Neural cell (in vitro differentiated cells): ENCODE data around the gene CHCHD3. TPM values are rescaled to one million over a fixed set of nuclear protein-coding genes. Genes with fewer than 3 reads are reported as not detected.

Source experiments
- H2AFZ ChIP-seq: fragments of 200-600, 300-800 bp; sonication (generic), shearing (Covaris generic); 2 replicates; pipeline ENCODE4 v1.6.0; 2014; ENCODE audit warnings: low read depth, mild to moderate bottlenecking, antibody characterized with exemption, low read length, moderate library complexity
- H3F3A ChIP-seq: fragments of 200-600 bp; shearing (Covaris generic); 2 replicates; pipeline ENCODE4 v1.6.1; 2016; ENCODE audit warnings: mild to moderate bottlenecking, moderate library complexity, mixed read lengths, antibody characterized with exemption, low read length; ENCODE audit not compliant: insufficient read depth, poor library complexity, severe bottlenecking
- H3K27ac ChIP-seq: fragments of 200-600, 300-800 bp; sonication (generic), shearing (Covaris generic); 2 replicates; pipeline ENCODE4 v1.5.1; 2014; ENCODE audit warnings: mild to moderate bottlenecking, low read length, moderate library complexity
- H3K27me3 ChIP-seq: fragments of 300-800, 200-600 bp; sonication (generic), shearing (Covaris generic); 2 replicates; pipeline ENCODE4 v1.6.0; 2014; ENCODE audit warnings: mild to moderate bottlenecking, low read depth, low read length, moderate library complexity; ENCODE audit not compliant: insufficient read depth
- H3K36me3 ChIP-seq: fragments of 300-800, 200-600 bp; sonication (generic), shearing (Covaris generic); 2 replicates; pipeline ENCODE4 v1.5.1; 2014; ENCODE audit warnings: mild to moderate bottlenecking, antibody characterized with exemption, low read length, moderate library complexity; ENCODE audit not compliant: insufficient read depth
- H3K4me2 ChIP-seq: fragments of 300-800, 200-600 bp; sonication (generic), shearing (Covaris generic); 2 replicates; pipeline ENCODE4 v1.6.0; 2014; ENCODE audit warnings: mild to moderate bottlenecking, low read length
- H3K4me3 ChIP-seq: fragments of 300-800, 200-600 bp; sonication (generic), shearing (Covaris generic); 2 replicates; pipeline ENCODE4 v1.5.1; 2014; ENCODE audit warnings: mild to moderate bottlenecking, low read length, moderate library complexity
- H3K79me2 ChIP-seq: fragments of 200-600 bp; shearing (Covaris generic); replicated peaks from 2 replicates; pipeline ENCODE4 v1.6.0; 2014; ENCODE audit warnings: mild to moderate bottlenecking, low read length, moderate library complexity; ENCODE audit not compliant: insufficient read depth
- H3K9ac ChIP-seq: fragments of 300-800, 200-600 bp; sonication (generic), shearing (Covaris generic); 2 replicates; pipeline ENCODE4 v1.6.1; 2016; ENCODE audit warnings: mild to moderate bottlenecking, low read length, mixed read lengths
- H3K9me2 ChIP-seq: fragments of 200-600 bp; shearing (Covaris generic); 2 replicates; pipeline ENCODE4 v1.6.1; 2016; ENCODE audit warnings: mild to moderate bottlenecking, low read length, mixed read lengths; ENCODE audit not compliant: insufficient read depth
- H3K9me3 ChIP-seq: fragments of 200-600, 300-800 bp; sonication (generic), shearing (Covaris generic); 2 replicates; pipeline ENCODE4 v1.6.1; 2016; ENCODE audit warnings: mild to moderate bottlenecking, mixed run types, low read length, moderate library complexity, mixed read lengths
- H4K20me1 ChIP-seq: fragments of 200-600 bp; shearing (Covaris generic); 2 replicates; pipeline ENCODE4 v1.6.1; 2016; ENCODE audit warnings: mild to moderate bottlenecking, mixed run types; ENCODE audit not compliant: insufficient read depth
- EP300 ChIP-seq: fragments of 450-650 bp; conservative IDR thresholded peaks from 2 replicates; pipeline ENCODE4 v1.6.1; 2014; ENCODE audit warnings: antibody characterized with exemption, mild to moderate bottlenecking, moderate library complexity; ENCODE audit not compliant: poor library complexity, severe bottlenecking
- EZH2 ChIP-seq: fragments of 200-600, 300-800 bp; shearing (Covaris generic), sonication (generic); IDR thresholded peaks from 2 replicates; pipeline ENCODE4 v1.6.1; 2014; ENCODE audit warnings: antibody characterized with exemption, low read length, borderline replicate concordance, mild to moderate bottlenecking; ENCODE audit not compliant: insufficient read depth, poor library complexity, severe bottlenecking
- MXI1 ChIP-seq: fragments of 450-650 bp; conservative IDR thresholded peaks from 2 replicates; pipeline ENCODE4 v1.6.1; 2014; ENCODE audit warnings: antibody characterized with exemption, mild to moderate bottlenecking; ENCODE audit not compliant: poor library complexity, severe bottlenecking
- POLR2AphosphoS5 ChIP-seq: IDR thresholded peaks from 2 replicates; pipeline ENCODE4 v1.6.1; 2012
- RAD21 ChIP-seq: fragments of 450-650 bp; conservative IDR thresholded peaks from 2 replicates; pipeline ENCODE4 v1.6.1; 2014; ENCODE audit warnings: antibody characterized with exemption, mild to moderate bottlenecking, moderate library complexity
- REST ChIP-seq: IDR thresholded peaks from 2 replicates; pipeline ENCODE4 v1.6.1; 2012; ENCODE audit warnings: borderline replicate concordance
- SMC3 ChIP-seq: fragments of 450-650 bp; conservative IDR thresholded peaks from 2 replicates; pipeline ENCODE4 v1.6.1; 2014; ENCODE audit warnings: antibody characterized with exemption, mild to moderate bottlenecking, moderate library complexity; ENCODE audit not compliant: poor library complexity
- TAF1 ChIP-seq: IDR thresholded peaks from 2 replicates; pipeline ENCODE4 v1.6.1; 2012; ENCODE audit warnings: low read depth
- polyA plus RNA-seq: library from polyadenylated mRNA; depleted of rRNA; stranded (reverse); fragments of >200 nt; gene quantifications from 2 replicates; pipeline ENCODE4 v1.2.3, GENCODE V29; 2014
- TF ChIP-seq, protein P1 (sequence below): fragments of 450-650 bp; IDR thresholded peaks from 2 replicates; pipeline ENCODE4 v1.5.1; 2014; ENCODE audit warnings: antibody characterized with exemption, mild to moderate bottlenecking, moderate library complexity; ENCODE audit not compliant: poor library complexity, severe bottlenecking

The CHCHD3 gene
- polyA plus RNA-seq, 1 donor from 2014 or later, result 89.9 TPM

- Histone ChIP-seq H3K27me3 (no peaks in the 10 kb centered on the region), H4K20me1 (no peaks in the 10 kb centered on the region), H3K9me2 (no peaks in the 10 kb centered on the region), H3K4me3 (no peak overlapping the region), H3K4me2 (no peak overlapping the region), H3K9me3 (no peaks in the 10 kb centered on the region), H3F3A (no peaks in the 10 kb centered on the region), H2AFZ (no peak overlapping the region), H3K27ac (no peak overlapping the region), H3K9ac (no peak overlapping the region), H3K36me3 (no peaks in the 10 kb centered on the region), H3K79me2 (no peaks in the 10 kb centered on the region)
- no peak for TF ChIP-seq EP300
- no peak for TF ChIP-seq REST
- no peak for TF ChIP-seq SMC3
- no peak for TF ChIP-seq EZH2
Observed at GRCh38 chr7:132751244-132751647, 330.6 kb downstream of the CHCHD3 start.

- Histone ChIP-seq H3K9ac (no peak overlapping the region), H4K20me1 (no peaks in the 10 kb centered on the region), H3K4me2 (no peak overlapping the region), H3K36me3 (no peaks in the 10 kb centered on the region), H3K9me3 (no peaks in the 10 kb centered on the region), H3K4me3 (no peak overlapping the region), H3K27ac (no peak overlapping the region), H2AFZ (no peak overlapping the region), H3K9me2 (no peaks in the 10 kb centered on the region), H3K79me2 (no peaks in the 10 kb centered on the region), H3K27me3 (no peaks in the 10 kb centered on the region), H3F3A (no peaks in the 10 kb centered on the region)
- TF ChIP-seq TAF1 (no peak), RAD21 (no peak), POLR2AphosphoS5 (no peak), REST (no peak), EZH2 (no peak), SMC3 (no peak), MXI1 (no peak), EP300 (no peak)
- TF ChIP-seq, protein P1, sequence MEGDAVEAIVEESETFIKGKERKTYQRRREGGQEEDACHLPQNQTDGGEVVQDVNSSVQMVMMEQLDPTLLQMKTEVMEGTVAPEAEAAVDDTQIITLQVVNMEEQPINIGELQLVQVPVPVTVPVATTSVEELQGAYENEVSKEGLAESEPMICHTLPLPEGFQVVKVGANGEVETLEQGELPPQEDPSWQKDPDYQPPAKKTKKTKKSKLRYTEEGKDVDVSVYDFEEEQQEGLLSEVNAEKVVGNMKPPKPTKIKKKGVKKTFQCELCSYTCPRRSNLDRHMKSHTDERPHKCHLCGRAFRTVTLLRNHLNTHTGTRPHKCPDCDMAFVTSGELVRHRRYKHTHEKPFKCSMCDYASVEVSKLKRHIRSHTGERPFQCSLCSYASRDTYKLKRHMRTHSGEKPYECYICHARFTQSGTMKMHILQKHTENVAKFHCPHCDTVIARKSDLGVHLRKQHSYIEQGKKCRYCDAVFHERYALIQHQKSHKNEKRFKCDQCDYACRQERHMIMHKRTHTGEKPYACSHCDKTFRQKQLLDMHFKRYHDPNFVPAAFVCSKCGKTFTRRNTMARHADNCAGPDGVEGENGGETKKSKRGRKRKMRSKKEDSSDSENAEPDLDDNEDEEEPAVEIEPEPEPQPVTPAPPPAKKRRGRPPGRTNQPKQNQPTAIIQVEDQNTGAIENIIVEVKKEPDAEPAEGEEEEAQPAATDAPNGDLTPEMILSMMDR, result no peak
Observed at GRCh38 chr7:132750530-132751217, 331.2 kb downstream of the CHCHD3 start.
